Epithelial cell of esophagus (primary cell): Measurements from ENCODE around the gene XRCC3.
A peak's percentile ranks its signal among the peaks of the same experiment; 100 is the strongest.

ENCODE experiments used
- DNase-seq: peaks from one replicate; pipeline ENCODE4 v3.0.0; 2010; ENCODE audit warnings: low read depth
- H3K4me3 ChIP-seq: 2 replicates; pipeline ENCODE4 v1.5.1; 2011; ENCODE audit warnings: mild to moderate bottlenecking, low read length, control low read depth
- TF ChIP-seq, protein P1 (sequence below): IDR thresholded peaks from 2 replicates; pipeline ENCODE4 v1.5.1; 2011; ENCODE audit warnings: low read depth, mild to moderate bottlenecking, low read length, control low read depth, inconsistent platforms; ENCODE audit not compliant: insufficient read depth; ENCODE audit errors: missing control alignments

Gene XRCC3

DNA sequence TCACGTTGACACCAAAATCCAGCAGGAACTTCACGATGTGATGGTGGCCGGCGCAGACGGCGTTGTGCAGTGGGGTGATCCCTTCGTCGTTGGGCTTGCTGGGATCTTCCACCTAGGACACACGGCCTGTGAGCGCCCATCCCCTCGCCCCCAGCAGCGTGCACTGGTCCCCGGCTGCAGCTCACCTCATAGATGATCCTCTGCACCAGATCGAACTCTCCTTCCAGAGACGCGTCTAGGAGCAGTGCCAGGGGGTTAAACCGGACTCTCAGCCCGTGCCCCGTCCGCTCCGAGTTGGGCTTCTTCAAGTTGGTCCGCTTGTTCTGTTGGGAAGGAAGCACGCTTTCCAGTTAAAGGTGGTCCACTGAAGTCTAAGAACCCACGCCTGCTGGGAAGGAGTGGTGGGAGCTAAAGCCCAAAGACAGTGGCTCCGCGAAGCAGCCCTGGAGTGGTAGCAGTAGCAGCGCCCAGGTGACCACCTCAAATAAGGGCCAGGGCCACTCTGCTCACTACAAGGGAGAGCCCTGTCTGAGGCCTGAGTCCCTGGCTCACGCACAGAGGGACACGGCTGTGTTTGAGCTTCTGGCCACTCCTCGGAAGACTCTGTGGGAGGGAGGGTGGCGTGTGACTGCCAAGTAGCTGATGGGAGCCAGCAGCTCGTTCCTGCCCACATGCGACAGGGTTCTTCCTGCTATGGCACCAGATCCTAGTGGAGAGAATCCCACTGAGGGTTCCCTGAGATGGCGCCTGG, 23.6 kb upstream of the XRCC3 start:
- DNase-seq = no peak
- H3K4me3 ChIP-seq = no peak overlapping the region
- TF ChIP-seq, protein P1, sequence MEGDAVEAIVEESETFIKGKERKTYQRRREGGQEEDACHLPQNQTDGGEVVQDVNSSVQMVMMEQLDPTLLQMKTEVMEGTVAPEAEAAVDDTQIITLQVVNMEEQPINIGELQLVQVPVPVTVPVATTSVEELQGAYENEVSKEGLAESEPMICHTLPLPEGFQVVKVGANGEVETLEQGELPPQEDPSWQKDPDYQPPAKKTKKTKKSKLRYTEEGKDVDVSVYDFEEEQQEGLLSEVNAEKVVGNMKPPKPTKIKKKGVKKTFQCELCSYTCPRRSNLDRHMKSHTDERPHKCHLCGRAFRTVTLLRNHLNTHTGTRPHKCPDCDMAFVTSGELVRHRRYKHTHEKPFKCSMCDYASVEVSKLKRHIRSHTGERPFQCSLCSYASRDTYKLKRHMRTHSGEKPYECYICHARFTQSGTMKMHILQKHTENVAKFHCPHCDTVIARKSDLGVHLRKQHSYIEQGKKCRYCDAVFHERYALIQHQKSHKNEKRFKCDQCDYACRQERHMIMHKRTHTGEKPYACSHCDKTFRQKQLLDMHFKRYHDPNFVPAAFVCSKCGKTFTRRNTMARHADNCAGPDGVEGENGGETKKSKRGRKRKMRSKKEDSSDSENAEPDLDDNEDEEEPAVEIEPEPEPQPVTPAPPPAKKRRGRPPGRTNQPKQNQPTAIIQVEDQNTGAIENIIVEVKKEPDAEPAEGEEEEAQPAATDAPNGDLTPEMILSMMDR = no peak

DNA sequence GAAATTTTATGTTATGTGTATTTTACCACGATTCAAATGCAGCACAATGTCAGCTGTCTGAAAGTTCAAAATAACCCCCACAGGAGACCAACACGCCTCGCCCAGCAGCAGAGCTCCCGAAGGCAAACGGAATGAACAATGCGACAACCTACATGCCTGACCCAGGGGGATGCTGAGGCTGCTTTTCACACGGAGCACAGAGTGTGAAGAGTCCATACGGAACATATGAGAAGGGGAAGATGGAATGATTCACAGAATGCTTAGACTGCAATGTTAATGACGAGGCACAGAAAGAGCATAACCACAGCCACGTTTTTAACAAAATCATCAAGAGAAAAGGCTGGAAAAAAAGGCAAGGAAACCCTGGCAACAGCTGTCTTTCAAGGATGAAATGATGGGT, 22.9 kb upstream of the XRCC3 start:
- TF ChIP-seq, protein P1 = no peak
- no peak overlapping the region for H3K4me3 ChIP-seq
- DNase-seq = no peak

DNA sequence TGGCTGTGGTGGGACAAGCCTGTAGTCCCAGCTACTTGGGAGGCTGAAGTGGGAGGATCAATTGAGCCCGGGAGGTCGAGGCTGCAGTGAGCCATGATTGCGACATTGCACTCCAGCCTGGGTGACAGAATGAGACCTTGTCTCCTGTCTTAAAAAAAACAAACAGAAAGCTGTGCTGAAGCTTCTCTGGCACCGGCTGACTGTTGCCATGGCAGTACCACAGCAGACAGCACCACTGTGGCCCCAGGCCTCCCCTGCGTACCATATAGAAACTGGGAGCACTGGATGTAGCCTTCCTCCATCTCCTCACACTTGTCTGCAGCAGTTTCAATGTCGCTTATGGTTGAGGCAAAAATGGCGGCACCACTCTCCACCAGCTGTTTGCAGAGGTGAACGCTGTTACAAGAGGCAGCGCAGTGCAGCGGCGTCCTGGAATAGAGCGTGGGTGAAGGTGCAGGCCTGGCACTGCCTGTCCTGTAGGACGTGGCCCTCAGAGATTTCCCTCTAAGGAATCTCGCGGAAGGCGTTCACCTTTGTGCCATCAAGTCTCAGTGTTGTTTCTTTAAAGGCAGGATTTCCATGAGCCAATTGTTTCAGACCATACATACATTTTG, 22.3 kb upstream of the XRCC3 start:
- TF ChIP-seq, protein P1 = no peak
- DNase-seq = no peak
- H3K4me3 ChIP-seq = no peak overlapping the region

DNA sequence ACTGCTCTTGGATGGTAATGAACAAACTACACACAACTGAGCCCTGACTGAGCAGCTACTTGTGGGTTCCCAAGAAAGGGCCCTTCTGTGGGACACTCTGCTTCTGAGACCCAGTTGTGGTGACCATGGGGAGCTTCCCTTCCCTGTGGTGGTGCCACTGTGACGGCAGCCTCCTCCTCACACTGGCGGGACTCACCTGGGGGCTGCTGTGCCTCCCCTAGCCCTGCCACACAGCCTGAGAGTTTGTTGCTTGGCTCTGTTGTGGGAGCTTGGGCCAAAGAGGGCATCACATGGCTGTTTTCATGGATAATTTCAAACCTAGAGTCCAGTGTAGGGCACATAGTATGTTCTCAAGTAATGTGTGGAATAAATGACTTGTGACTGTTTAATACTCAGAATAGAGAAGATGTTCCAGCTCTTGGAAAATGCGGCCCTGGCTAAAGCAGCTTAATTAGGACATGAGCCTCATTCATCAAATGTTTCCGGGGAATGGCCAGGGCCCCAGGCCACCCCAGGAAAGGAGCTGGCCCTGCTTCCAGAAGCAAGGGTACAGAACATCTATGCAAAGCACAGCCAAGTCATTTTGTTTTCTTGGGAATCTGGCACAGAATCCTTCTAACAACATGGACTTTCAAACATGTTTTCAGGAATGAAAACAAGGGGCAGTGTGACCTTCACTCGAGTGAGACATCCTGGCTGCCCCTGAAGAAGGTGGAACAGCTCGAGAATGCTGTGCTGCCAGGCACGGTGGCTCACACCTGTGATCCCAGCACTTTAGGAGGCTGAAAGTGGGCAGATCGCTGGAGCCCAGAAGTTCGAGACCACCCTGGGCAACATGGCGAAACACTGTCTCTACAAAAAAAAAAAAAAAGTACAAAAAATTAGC, 21.5 kb upstream of the XRCC3 start:
- no peak overlapping the region for H3K4me3 ChIP-seq
- TF ChIP-seq, protein P1 = no peak
- no peak for DNase-seq

- TF ChIP-seq, protein P1 = no peak
- H3K4me3 ChIP-seq = peak overlapping the region; percentile 13
- DNase-seq = peak; percentile 83
Measured at GRCh38 chr14:103735815-103736545, 20.7 kb upstream of the XRCC3 start.

- H3K4me3 ChIP-seq = no peak overlapping the region
- no peak for DNase-seq
- TF ChIP-seq, protein P1 = peak; percentile 13
Measured at GRCh38 chr14:103735439-103735814, 20.2 kb upstream of the XRCC3 start.
